GM19043 (cell line): ENCODE results near the gene CSAD.
"Not testable (repeated sequence)": the region's sequence is repeated elsewhere in the genome, so short reads cannot be mapped to it uniquely, and the experiment has no call there.

ENCODE experiments used
- ATAC-seq: cut with Tn5 transposase; IDR thresholded peaks from one replicate; pipeline ENCODE4 v1.9.1; 2021; ENCODE audit warnings: low read depth; ENCODE audit not compliant: unreplicated experiment

CSAD gene

GRCh38 chr12:53184828-53185227 is 4.1 kb upstream of the CSAD start:
- no peak for ATAC-seq

- no peak for ATAC-seq
Measured at GRCh38 chr12:53182903-53183302, 2.2 kb upstream of the CSAD start.

GRCh38 chr12:53181935-53182334 is 1.2 kb upstream of the CSAD start:
- ATAC-seq: no peak

GRCh38 chr12:53180931-53181645 is 363 bp upstream of the CSAD start:
- ATAC-seq: peak; percentile 26

GRCh38 chr12:53179687-53180219 is 972 bp downstream of the CSAD start:
- peak; percentile 21 for ATAC-seq

GRCh38 chr12:53178803-53179202 is 1.9 kb downstream of the CSAD start:
- not testable (repeated sequence) for ATAC-seq

DNA sequence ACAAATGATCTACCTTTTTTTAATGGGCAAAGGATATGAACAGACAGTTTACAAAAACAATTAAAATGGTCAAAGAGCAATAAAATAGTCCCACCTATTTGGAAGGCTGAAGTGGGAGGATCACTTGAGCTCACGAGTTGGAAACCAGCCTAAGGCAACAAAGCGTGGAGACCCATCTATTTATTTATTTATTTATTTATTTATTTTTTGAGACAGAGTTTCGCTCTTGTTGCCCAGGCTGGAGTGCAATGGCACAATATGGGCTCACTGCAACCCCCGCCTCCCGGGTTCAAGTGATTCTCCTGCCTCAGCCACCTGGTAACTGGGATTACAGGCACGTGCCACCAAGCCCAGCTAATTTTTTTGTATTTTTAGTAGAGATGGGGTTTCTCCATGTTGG is 3.3 kb downstream of the CSAD start:
- ATAC-seq: not testable (repeated sequence)

DNA sequence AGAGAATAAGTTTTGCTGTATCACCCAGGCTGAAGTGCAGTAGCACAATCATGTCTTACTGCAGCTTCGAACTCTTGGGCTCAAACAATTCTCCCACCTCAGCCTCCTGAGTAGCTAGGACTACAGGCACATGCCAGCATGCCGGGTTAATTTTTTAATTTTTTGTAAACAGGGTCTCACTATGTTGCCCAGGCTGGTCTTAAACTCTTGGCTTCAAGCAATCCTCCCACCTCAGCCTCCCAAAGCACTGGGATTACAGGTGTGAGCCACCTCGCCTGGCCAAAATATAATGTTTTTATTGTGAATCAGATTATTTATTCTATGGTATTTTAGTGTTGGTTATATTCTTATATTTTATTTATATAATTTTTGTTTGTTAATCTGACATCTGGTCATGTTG is 4.0 kb downstream of the CSAD start:
- ATAC-seq: no peak

GRCh38 chr12:53174881-53175491 is 5.7 kb downstream of the CSAD start:
- no peak for ATAC-seq

DNA sequence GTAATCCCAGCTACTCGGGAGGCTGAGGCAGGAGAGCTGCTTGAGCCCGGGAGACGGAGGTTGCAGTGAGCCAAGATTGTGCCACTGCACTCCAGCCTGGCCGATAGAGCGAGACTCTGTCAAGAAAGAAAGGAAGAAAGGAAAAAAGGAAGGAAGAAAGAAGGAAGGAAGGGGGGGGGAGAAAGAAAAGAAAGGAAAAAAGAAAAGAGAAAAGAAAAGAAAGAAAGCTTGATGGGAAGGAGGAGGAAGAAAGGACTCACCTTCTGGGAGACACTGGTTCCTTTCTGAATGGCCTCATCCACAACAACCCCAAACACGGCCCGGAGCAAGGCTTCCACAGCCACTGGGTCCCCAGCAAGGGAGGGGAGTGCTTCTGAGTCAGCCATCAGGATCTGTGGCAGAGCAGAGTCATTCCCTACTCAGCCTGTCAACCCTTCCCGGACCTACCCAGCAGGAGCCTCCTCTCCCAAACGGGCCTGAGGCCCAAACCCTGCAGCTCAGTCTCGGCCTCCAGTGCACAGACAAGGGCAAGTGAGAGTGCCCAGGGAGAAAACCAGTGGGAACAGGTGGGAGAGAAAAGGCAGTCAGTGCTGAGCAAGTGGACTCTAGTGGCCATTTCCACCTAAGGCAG is 7.5 kb downstream of the CSAD start:
- ATAC-seq: no peak

DNA sequence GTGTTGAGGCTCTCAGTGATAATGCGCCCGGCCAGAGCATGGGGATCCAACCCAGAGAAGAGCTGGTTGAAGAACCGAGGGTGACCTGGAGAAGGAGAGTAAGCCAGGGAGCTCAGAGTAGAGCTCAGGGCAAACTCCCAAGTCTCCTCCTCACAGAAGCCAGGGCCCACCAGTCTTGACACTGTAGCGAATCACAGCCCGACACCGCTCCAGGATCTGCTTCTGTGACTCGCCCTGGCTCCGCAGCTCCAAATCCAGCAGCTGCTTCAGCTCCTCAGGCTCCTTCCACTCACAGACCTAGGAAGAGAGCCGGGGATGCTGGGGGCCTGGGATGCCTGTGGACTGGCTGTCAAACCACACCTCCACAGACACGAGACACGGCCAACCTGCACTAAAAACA is 8.4 kb downstream of the CSAD start:
- no peak for ATAC-seq

GRCh38 chr12:53171725-53172329 is 8.9 kb downstream of the CSAD start:
- ATAC-seq: no peak

- ATAC-seq: no peak
Measured at GRCh38 chr12:53170876-53171724, 9.6 kb downstream of the CSAD start.

DNA sequence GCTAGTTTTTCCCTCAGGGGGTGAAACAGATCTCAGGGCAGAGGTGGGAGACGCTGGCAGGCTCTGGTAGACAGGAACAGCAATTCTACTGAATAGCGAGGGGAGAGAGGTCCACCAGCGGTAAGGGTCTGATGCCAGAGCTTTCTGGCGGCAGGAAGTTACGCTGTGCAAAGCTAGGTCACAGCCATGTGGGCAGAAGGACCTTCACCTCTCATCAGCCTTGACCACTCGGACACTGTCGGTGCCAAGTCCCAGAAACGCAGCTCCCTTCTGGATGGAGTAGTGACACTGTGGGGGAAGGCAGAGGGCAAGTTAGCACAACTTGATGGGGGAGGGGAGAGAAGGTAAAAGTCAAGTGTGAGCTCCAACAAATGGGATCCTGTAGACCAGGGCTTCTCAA is 10.5 kb downstream of the CSAD start:
- ATAC-seq: no peak

DNA sequence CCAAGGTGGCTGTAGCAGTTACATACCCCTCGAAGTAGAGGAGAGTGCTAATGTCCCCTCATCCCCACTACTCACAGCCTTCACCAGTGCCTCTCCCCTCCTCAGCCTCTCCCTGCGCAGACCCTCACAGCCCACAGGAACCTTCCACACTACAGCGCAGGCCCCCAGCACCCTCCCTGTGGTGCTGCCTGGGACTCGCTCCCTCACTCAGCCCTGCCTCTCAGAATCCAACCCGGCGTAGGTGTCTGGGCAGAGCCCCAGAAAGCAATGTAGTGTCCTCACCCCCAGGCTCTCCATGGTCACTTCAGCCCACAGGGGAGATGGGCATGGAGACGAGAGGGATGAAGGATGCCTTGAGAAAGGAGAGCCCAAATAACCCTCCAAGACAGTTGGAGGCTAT is 11.1 kb downstream of the CSAD start:
- ATAC-seq: no peak

DNA sequence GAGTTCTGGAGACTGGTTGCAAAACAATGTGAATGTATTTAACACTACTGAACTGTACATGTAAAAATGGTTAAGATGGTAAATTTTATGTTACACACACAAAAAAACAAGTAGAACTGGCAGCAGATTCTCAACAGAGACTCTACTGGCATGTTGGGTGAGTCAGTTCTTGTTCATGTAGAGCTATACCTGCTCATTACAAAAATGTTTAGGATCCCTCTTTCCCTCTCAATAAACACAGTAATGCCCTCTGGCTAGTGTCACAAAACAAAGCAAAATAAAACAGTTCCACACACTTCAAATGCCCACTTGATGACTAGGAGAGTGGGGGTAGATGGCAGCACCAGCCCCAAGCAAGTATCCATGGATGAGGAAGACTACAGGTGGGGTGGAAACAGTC is 13.9 kb downstream of the CSAD start:
- no peak for ATAC-seq

GRCh38 chr12:53163008-53163407 is 17.7 kb downstream of the CSAD start:
- ATAC-seq: not testable (repeated sequence)

DNA sequence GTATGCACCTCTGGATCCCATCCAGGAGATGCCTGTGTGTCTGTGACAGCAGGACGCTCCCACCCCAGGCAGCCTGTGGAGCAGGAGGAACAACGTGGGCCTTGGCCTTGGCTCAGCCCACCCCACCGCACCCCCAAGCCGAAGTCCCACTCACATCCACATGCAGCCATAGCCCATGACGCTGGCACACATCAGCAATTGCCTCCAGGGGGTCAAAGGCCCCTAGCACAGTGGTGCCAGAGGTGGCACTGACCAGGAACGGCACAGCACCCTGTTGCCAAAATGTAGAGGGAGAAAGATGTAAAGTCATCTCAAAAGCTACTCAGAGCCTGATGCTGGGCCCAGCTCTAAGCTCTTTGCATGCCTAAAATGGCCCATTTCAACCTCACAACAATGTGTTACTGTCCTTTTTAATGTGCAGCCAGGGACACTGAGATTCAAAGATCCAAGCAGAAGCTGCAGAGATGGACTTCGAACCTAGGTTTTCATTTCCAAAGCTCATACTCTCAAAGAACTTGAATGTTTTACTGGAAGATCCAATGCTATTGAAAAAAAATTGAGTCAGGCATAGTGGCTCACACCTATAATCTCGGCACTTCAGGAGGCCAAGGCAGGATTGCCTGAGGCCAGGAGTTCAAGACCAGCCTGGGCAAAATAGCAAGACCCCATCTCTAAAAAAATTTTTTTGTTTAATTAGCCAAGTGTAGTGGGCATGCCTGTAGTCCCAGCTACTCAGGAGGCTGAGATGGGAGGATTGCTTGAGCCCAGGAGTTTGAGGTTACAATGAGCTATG is 19.4 kb downstream of the CSAD start:
- no peak for ATAC-seq

- ATAC-seq: no peak
Measured at GRCh38 chr12:53160673-53161072, 20.1 kb downstream of the CSAD start.

DNA sequence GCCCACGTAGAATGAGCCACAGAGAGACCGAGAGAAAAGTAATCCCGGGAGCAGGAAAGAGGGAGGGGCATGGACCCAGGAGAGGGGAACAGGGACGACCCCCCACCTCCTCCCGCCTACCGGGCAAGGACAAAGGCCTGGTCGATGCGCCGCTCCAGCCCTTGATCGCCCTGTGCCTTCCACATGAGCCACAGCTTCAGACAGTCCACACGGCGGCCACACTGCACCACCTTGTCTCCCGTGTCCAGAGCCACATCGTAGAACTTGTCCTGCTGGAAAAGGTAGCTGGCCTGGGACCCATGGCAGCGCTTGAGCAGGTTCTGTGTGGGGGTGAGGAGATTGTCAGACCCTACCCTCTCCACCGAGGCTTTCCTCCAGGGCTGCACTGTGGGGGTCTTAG is 20.7 kb downstream of the CSAD start:
- ATAC-seq: no peak
